ENCODE measurements around the gene PLPP7.
"Not testable (repeated sequence)": the region's sequence is repeated elsewhere in the genome, so short reads cannot be mapped to it uniquely, and the experiment has no call there.

PLPP7 gene

DNA sequence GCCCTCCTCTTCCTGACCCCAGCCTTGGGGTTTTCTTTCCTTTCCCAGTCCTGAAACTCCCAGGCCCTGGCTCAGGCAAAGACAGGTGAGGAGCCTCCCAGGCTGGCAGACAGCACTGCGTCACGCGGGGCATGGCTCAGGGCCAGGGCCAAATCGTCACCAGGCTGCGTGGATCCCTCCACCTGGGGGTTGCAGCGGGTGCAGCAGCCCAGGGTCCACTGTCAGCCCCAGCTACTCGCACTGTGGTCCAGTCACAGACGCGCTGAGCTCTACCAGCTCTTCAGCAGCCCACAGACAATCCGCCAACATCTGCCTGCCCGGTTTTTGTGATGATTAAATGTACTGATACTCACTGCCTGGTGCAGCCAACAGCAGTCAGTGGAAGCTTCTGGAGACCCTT, 25.3 kb upstream of the PLPP7 start:
- H3K4me3 ChIP-seq (ENCODE audit: low read depth, low read length), result no peak overlapping the region
- TF ChIP-seq MYC (IDR thresholded peaks at IDR 0.05; ENCODE audit: low read depth, low read length), result no peak
- no peak for TF ChIP-seq POLR2A (IDR thresholded peaks at IDR 0.05; ENCODE audit: extremely low read depth, insufficient read length)
- no peak for DNase-seq (ENCODE audit: low read depth)

DNA sequence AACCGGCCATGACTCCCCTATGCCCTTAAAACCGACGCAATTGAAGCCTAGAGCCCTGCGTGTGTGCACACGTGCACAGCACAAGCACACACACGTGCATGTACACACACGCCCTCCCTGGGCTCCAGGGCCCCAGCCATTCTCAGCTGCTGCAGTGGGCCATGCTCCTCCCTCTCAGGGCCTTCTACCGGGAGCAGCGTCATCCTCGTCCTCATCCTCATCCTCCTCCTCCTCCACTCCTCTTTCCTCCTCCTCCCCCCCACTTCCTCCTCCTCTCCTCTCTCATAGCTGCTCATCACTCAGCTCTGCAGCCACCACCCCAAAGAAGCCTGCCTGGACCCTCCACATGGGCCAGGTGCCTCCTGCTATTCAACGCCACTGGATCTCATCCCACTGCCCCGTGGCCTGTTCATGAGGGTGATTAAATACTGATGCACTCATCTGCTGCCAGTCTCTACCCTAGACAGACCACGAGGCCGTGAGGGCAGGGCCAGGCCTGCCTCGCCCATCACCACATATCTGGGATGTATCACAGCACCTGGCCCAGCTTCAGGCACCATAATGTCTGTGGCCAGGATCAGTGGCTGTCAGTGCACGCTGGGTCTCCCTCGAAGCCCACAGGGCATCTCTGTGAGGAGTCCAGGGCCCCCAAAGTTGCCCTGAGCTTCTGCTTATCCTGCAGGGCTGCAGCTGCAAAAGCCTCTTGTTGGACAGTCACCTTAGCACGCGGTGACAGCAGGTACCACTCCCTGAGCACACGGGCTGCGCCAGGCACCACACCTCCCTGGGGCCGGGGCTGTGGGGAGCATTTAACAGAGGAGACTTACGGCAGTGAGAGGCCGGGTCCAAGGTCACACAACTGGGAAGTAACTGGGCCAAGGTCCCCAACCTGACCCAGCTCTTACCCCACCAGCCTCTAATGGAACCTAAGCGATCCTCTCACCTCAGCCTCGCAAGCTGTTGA, 23.0 kb upstream of the PLPP7 start:
- no peak for TF ChIP-seq MYC (IDR thresholded peaks at IDR 0.05; ENCODE audit: low read depth, low read length)
- no peak for TF ChIP-seq POLR2A (IDR thresholded peaks at IDR 0.05; ENCODE audit: extremely low read depth, insufficient read length)
- TF ChIP-seq, protein P1, sequence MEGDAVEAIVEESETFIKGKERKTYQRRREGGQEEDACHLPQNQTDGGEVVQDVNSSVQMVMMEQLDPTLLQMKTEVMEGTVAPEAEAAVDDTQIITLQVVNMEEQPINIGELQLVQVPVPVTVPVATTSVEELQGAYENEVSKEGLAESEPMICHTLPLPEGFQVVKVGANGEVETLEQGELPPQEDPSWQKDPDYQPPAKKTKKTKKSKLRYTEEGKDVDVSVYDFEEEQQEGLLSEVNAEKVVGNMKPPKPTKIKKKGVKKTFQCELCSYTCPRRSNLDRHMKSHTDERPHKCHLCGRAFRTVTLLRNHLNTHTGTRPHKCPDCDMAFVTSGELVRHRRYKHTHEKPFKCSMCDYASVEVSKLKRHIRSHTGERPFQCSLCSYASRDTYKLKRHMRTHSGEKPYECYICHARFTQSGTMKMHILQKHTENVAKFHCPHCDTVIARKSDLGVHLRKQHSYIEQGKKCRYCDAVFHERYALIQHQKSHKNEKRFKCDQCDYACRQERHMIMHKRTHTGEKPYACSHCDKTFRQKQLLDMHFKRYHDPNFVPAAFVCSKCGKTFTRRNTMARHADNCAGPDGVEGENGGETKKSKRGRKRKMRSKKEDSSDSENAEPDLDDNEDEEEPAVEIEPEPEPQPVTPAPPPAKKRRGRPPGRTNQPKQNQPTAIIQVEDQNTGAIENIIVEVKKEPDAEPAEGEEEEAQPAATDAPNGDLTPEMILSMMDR (IDR thresholded peaks at IDR 0.05; ENCODE audit: low read depth, low read length), result no peak
- TF ChIP-seq, protein P2, sequence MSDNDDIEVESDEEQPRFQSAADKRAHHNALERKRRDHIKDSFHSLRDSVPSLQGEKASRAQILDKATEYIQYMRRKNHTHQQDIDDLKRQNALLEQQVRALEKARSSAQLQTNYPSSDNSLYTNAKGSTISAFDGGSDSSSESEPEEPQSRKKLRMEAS (IDR thresholded peaks at IDR 0.05; ENCODE audit: low read depth, low read length), result peak; percentile 3; the same call in 1 of the 2 replicates
- peak overlapping the region; percentile 21 for H3K4me3 ChIP-seq (ENCODE audit: low read depth, low read length)
- DNase-seq (ENCODE audit: low read depth), result peak; percentile 45

DNA sequence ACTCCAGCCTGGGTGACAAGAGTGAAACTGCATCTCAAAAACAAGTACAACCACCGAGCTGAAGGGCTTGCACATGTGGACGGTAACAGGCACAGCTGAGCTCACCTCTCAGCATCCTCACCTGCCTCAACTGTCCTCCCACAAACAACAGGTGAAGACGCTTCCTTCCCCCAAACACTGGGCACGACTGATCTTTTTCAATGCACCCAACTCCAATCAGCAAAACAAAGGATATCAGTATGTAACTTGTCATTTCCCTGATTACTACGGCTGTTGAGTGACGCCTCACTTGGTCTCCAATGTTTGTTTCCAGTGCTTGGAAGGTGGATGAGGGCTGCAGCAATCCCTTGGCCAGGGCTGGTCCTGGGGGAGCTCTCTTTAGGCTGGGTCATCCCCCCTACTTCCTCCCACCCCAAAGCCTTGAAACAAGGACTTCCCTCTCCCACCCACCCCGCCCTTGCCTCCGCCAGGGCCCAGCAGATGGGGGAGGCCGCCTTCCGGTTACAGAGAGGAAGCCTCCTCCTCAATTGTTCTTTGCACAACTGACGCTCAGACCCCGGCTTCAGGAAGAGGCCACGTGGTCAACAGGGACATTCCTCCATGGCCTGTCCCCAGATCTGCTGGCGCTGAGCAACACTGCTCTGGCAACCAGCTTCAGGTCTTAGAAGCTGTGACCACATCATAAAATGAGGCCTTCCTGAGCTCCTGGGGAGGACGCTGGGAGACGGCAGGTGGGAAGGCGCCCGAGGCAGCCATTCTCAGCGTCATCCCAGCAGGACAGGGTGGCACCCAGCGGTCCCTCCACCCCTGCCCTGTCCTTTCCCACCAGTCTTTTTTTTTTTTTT, 19.1 kb upstream of the PLPP7 start:
- H3K4me3 ChIP-seq (ENCODE audit: low read depth, low read length), result peak overlapping the region; percentile 84
- TF ChIP-seq, protein P2 (IDR thresholded peaks at IDR 0.05; ENCODE audit: low read depth, low read length), result peak; percentile 100
- peak; percentile 24 for TF ChIP-seq POLR2A (IDR thresholded peaks at IDR 0.05; ENCODE audit: extremely low read depth, insufficient read length)
- TF ChIP-seq MYC (IDR thresholded peaks at IDR 0.05; ENCODE audit: low read depth, low read length), result peak; percentile 98
- TF ChIP-seq, protein P1 (IDR thresholded peaks at IDR 0.05; ENCODE audit: low read depth, low read length), result no peak
- peak; percentile 98 for DNase-seq (ENCODE audit: low read depth)

DNA sequence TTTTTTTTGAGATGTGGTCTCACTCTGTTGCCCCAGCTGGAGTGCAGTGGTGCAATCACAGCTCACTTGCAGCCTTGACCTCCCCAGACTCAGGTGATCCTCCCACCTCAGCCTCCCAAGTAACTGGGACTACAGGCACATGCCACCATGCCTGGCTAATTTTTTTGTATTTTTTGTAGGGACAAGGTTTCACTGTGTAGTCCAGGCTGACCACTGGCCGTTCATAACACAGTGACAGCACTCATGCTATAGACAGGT, 18.6 kb upstream of the PLPP7 start:
- H3K4me3 ChIP-seq (ENCODE audit: low read depth, low read length), result peak overlapping the region; percentile 84
- DNase-seq (ENCODE audit: low read depth), result not testable (repeated sequence)

DNA sequence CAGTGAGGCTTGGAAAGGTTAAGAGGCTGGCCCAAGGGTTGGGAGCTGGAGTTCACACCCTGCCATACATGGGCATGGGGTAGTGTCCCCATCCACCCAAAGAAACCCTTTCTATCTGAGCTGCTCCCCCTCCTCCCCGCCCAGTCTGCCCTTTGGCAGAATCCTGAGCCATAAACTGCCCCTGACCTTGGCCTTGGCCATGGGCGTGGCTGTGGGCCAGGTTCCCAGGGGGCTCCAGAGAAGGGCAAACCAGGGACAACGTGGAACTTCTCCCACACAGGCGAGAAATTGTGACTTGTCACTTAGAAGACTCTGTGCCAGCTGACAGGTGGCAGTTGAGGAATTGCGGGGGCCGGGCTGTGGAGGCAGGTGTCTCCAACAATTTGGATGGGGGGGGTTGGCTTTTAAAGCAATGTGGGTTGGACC, 18.0 kb upstream of the PLPP7 start:
- TF ChIP-seq, protein P1 (IDR thresholded peaks at IDR 0.05; ENCODE audit: low read depth, low read length), result no peak
- TF ChIP-seq POLR2A (IDR thresholded peaks at IDR 0.05; ENCODE audit: extremely low read depth, insufficient read length) (no peak), MYC (IDR thresholded peaks at IDR 0.05; ENCODE audit: low read depth, low read length) (no peak)
- TF ChIP-seq, protein P2 (IDR thresholded peaks at IDR 0.05; ENCODE audit: low read depth, low read length), result no peak; the same call in 1 of the 2 replicates
- H3K4me3 ChIP-seq (ENCODE audit: low read depth, low read length), result peak overlapping the region; percentile 84
- DNase-seq (ENCODE audit: low read depth), result peak; percentile 59

DNA sequence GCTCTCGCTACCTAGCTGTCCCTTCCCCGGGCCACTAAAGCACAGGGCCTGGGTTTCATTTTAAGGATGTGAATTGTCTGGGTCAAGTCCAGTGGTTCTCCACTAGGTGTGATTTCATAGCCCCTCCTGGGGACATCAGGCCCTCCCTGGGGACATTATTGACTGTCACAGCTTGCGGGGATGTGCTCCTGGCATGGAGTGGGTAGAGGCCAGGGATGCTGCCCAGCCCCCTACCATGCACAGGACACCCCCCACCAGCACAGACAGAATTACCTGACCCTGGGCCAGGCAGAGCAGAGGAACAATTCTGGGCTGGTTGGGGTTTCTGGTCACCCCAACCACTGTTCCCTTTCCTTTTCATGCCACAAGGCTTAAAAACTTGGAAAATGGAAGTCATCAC, 17.3 kb upstream of the PLPP7 start:
- TF ChIP-seq MYC (IDR thresholded peaks at IDR 0.05; ENCODE audit: low read depth, low read length), result no peak
- TF ChIP-seq, protein P2 (IDR thresholded peaks at IDR 0.05; ENCODE audit: low read depth, low read length), result no peak
- DNase-seq (ENCODE audit: low read depth), result peak; percentile 51
- peak overlapping the region; percentile 84 for H3K4me3 ChIP-seq (ENCODE audit: low read depth, low read length)

DNA sequence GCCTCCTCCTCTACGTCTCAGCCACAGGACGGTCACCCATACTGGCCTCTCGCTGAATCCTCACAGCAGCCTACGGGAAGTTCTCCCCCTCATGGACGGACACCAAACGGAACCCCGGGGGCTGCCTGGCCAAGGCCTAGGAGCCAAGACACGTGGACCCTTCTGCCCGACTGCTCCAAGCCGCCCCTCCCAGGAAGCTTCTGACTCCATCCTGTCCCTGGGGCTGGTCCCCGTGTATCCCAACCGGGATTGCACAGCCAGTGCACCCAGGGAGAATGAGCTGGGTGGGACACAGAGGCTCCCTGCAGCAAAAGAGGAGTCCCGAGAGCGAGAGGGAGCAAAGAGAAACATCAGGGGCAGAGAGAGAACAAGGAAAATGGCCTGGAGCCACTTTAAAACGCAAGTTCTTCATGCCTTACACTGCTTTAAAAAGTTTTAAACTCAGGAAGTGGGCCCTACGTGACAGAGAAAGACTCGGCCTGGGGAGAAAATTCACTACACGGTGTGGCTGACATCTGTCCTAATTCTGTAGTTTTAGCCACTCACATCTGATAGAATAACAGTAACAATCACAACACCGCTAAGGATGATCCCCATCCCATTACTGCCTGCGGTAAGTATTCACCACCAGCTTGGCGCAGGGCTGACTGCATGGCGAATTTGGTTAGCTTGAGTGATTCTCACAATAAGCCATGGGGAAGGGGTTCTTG, 16.2 kb upstream of the PLPP7 start:
- DNase-seq (ENCODE audit: low read depth), result peak; percentile 89

More for the DNA sequence above, 16.2 kb upstream of the PLPP7 start:
- TF ChIP-seq, protein P1 (IDR thresholded peaks at IDR 0.05; ENCODE audit: low read depth, low read length), result peak; percentile 30
- TF ChIP-seq POLR2A (IDR thresholded peaks at IDR 0.05; ENCODE audit: extremely low read depth, insufficient read length), result no peak
- TF ChIP-seq, protein P2 (IDR thresholded peaks at IDR 0.05; ENCODE audit: low read depth, low read length), result peak; percentile 92
- TF ChIP-seq MYC (IDR thresholded peaks at IDR 0.05; ENCODE audit: low read depth, low read length), result peak; percentile 91
- peak overlapping the region; percentile 84 for H3K4me3 ChIP-seq (ENCODE audit: low read depth, low read length)
